ENCODE measurements around the gene KIF1A.

KIF1A gene

GRCh38 chr2:240821429-240821778 lies 1.4 kb upstream of the KIF1A start:
- H3K27ac ChIP-seq (ENCODE audit: low read depth, low read length, poor library complexity, severe bottlenecking) = no peak overlapping the region
- no peaks in the 10 kb centered on the region for H3K9me2 ChIP-seq (ENCODE audit: low read depth, low read length)
- no peaks in the 10 kb centered on the region; the same call in 1 of the 2 replicates for H3K27me3 ChIP-seq (ENCODE audit: insufficient read depth, low read length)
- TF ChIP-seq EZH2 (IDR thresholded peaks at IDR 0.05; ENCODE audit: borderline replicate concordance, low read length) (no peak), CTCF (IDR thresholded peaks at IDR 0.05; ENCODE audit: low read length) (no peak)
- H3K9ac ChIP-seq (ENCODE audit: low read length) = no peak overlapping the region
- H3K9me3 ChIP-seq (ENCODE audit: low read length) = no peaks in the 10 kb centered on the region
- H3K4me3 ChIP-seq (ENCODE audit: low read depth, low read length, poor library complexity, severe bottlenecking) = no peak overlapping the region
- H3K4me1 ChIP-seq (ENCODE audit: insufficient read depth, low read length, severe bottlenecking) = no peaks in the 10 kb centered on the region
- no peak overlapping the region for H3K4me2 ChIP-seq (ENCODE audit: low read length)
- no peak overlapping the region for H2AFZ ChIP-seq (ENCODE audit: low read length)
- no peaks in the 10 kb centered on the region for H3K79me2 ChIP-seq (ENCODE audit: insufficient read depth, low read length)
- H3K36me3 ChIP-seq (ENCODE audit: insufficient read depth, low read length) = no peaks in the 10 kb centered on the region
- no peaks in the 10 kb centered on the region for H4K20me1 ChIP-seq (ENCODE audit: insufficient read depth, low read length)
- H3F3A ChIP-seq (ENCODE audit: insufficient read depth, low read length) = no peaks in the 10 kb centered on the region

DNA sequence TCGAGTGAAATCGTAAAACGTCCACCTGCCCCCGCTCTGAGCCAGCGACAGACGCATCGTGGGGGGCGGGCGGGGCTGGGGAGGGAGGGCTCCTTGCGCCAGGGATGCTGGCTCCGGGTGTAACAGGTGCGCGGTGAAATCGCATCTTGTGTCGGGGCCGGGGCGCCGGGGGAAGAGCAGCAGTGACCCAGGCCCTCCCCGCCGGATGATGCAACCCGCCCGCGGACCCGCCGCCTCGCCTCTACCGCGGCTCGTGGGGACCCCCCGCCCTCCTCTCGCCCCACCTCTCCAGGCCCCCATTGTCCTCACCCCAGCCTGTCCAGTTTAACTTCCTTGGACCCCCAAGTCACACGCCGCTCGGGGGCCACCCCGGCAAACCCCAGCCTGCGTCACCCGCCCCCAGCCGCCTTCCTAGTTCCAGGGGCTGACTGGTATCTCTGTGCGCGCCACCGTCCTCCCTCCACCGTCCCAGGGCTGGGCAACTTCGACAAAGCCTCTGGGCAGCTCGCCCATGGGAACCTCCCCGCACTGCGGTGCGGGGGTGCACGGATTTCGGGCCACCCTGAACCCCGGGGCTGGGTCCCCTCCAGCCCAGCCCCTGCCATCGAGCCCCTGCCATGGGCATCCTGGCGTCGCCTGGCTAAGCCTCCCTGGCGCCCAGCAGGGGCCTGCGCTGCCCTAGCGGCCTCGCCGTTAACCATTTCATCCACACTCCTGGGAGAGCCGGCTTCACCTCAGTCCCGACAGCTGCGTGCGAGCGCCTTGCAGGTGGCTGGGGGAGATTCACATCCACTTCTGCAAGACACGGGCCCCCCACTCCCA lies 799 bp upstream of the KIF1A start:
- no peaks in the 10 kb centered on the region for H4K20me1 ChIP-seq (ENCODE audit: insufficient read depth, low read length)
- no peak overlapping the region for H2AFZ ChIP-seq (ENCODE audit: low read length)
- H3K4me3 ChIP-seq (ENCODE audit: low read depth, low read length, poor library complexity, severe bottlenecking) = no peak overlapping the region
- H3K4me2 ChIP-seq (ENCODE audit: low read length) = no peak overlapping the region
- H3K9ac ChIP-seq (ENCODE audit: low read length) = no peak overlapping the region
- H3K36me3 ChIP-seq (ENCODE audit: insufficient read depth, low read length) = no peaks in the 10 kb centered on the region
- H3K27ac ChIP-seq (ENCODE audit: low read depth, low read length, poor library complexity, severe bottlenecking) = no peak overlapping the region
- no peaks in the 10 kb centered on the region for H3K27me3 ChIP-seq (ENCODE audit: insufficient read depth, low read length)
- H3K4me1 ChIP-seq (ENCODE audit: insufficient read depth, low read length, severe bottlenecking) = no peaks in the 10 kb centered on the region
- H3F3A ChIP-seq (ENCODE audit: insufficient read depth, low read length) = no peaks in the 10 kb centered on the region
- TF ChIP-seq CTCF (IDR thresholded peaks at IDR 0.05; ENCODE audit: low read length) = no peak
- no peak for TF ChIP-seq EZH2 (IDR thresholded peaks at IDR 0.05; ENCODE audit: borderline replicate concordance, low read length)
- H3K9me3 ChIP-seq (ENCODE audit: low read length) = no peaks in the 10 kb centered on the region
- no peaks in the 10 kb centered on the region for H3K9me2 ChIP-seq (ENCODE audit: low read depth, low read length)
- H3K79me2 ChIP-seq (ENCODE audit: insufficient read depth, low read length) = no peaks in the 10 kb centered on the region

- no peaks in the 10 kb centered on the region for H3K4me1 ChIP-seq (ENCODE audit: insufficient read depth, low read length, severe bottlenecking)
- no peaks in the 10 kb centered on the region for H4K20me1 ChIP-seq (ENCODE audit: insufficient read depth, low read length)
- TF ChIP-seq CTCF (IDR thresholded peaks at IDR 0.05; ENCODE audit: low read length) (no peak), EZH2 (IDR thresholded peaks at IDR 0.05; ENCODE audit: borderline replicate concordance, low read length) (no peak)
- H3K9me2 ChIP-seq (ENCODE audit: low read depth, low read length) = no peaks in the 10 kb centered on the region
- no peaks in the 10 kb centered on the region for H3K36me3 ChIP-seq (ENCODE audit: insufficient read depth, low read length)
- H3K4me2 ChIP-seq (ENCODE audit: low read length) = no peak overlapping the region
- no peak overlapping the region for H3K27ac ChIP-seq (ENCODE audit: low read depth, low read length, poor library complexity, severe bottlenecking)
- H3K9ac ChIP-seq (ENCODE audit: low read length) = no peak overlapping the region
- H3K79me2 ChIP-seq (ENCODE audit: insufficient read depth, low read length) = no peaks in the 10 kb centered on the region
- no peak overlapping the region for H2AFZ ChIP-seq (ENCODE audit: low read length)
- H3K9me3 ChIP-seq (ENCODE audit: low read length) = no peaks in the 10 kb centered on the region
- H3K4me3 ChIP-seq (ENCODE audit: low read depth, low read length, poor library complexity, severe bottlenecking) = no peak overlapping the region
- H3F3A ChIP-seq (ENCODE audit: insufficient read depth, low read length) = no peaks in the 10 kb centered on the region
- no peaks in the 10 kb centered on the region for H3K27me3 ChIP-seq (ENCODE audit: insufficient read depth, low read length)
These were observed 727 bp downstream of the KIF1A start for GRCh38 chr2:240819126-240819857.

All from OCI-LY1 (cell line).